Loucy (cell line): ENCODE data around the gene ATP7B.

Source experiments
- H2AFZ ChIP-seq: fragments of 200-600 bp; sonication (generic); 2 replicates; pipeline ENCODE4 v1.6.0; 2016; ENCODE audit warnings: antibody characterized with exemption, mild to moderate bottlenecking, low read length, moderate library complexity
- H3F3A ChIP-seq: fragments of 200-600 bp; 2 replicates; pipeline ENCODE4 v1.6.0; 2016; ENCODE audit warnings: antibody characterized with exemption, low read depth, mild to moderate bottlenecking
- H3K27me3 ChIP-seq: fragments of 200-600 bp; sonication (generic); 2 replicates; pipeline ENCODE4 v1.6.1; 2014; ENCODE audit warnings: low read length, mild to moderate bottlenecking; ENCODE audit not compliant: insufficient read depth, poor library complexity, severe bottlenecking
- H3K36me3 ChIP-seq: fragments of 200-600 bp; sonication (generic); 2 replicates; pipeline ENCODE4 v1.6.1; 2016; ENCODE audit warnings: low read length; ENCODE audit not compliant: insufficient read depth
- H3K4me1 ChIP-seq: fragments of 200-600 bp; sonication (generic); 2 replicates; pipeline ENCODE4 v1.5.1; 2014; ENCODE audit warnings: low read length, mild to moderate bottlenecking; ENCODE audit not compliant: insufficient read depth, poor library complexity, severe bottlenecking
- H3K4me2 ChIP-seq: fragments of 200-600 bp; sonication (generic); 2 replicates; pipeline ENCODE4 v1.6.0; 2014; ENCODE audit warnings: antibody characterized with exemption, low read length, low read depth, mild to moderate bottlenecking; ENCODE audit not compliant: poor library complexity, severe bottlenecking
- H3K4me3 ChIP-seq: fragments of 200-600 bp; sonication (generic); 2 replicates; pipeline ENCODE4 v1.5.1; 2014; ENCODE audit warnings: low read length, mild to moderate bottlenecking, mixed read lengths; ENCODE audit not compliant: poor library complexity, severe bottlenecking
- H3K79me2 ChIP-seq: fragments of 200-600 bp; sonication (generic); 2 replicates; pipeline ENCODE4 v1.6.1; 2014; ENCODE audit warnings: low read length; ENCODE audit not compliant: insufficient read depth
- H3K9ac ChIP-seq: fragments of 200-600 bp; sonication (generic); 2 replicates; pipeline ENCODE4 v1.6.0; 2014; ENCODE audit warnings: mild to moderate bottlenecking, low read depth, low read length, moderate library complexity; ENCODE audit not compliant: poor library complexity, severe bottlenecking
- H3K9me2 ChIP-seq: fragments of 200-600 bp; sonication (generic); replicated peaks from 2 replicates; pipeline ENCODE4 v1.6.1; 2016; ENCODE audit warnings: low read depth, low read length, mixed read lengths
- H3K9me3 ChIP-seq: fragments of 200-600 bp; sonication (generic); 2 replicates; pipeline ENCODE4 v1.6.1; 2014; ENCODE audit warnings: mild to moderate bottlenecking, antibody characterized with exemption, low read length, low read depth; ENCODE audit not compliant: insufficient read depth
- H4K20me1 ChIP-seq: fragments of 200-600 bp; sonication (generic); 2 replicates; pipeline ENCODE4 v1.6.0; 2014; ENCODE audit warnings: antibody characterized with exemption, low read length, mild to moderate bottlenecking; ENCODE audit not compliant: insufficient read depth, poor library complexity, severe bottlenecking
- EZH2phosphoT487 ChIP-seq: fragments of 200-600 bp; IDR thresholded peaks from 2 replicates; pipeline ENCODE4 v1.6.1; 2018; ENCODE audit warnings: antibody characterized with exemption, mild to moderate bottlenecking, moderate library complexity, borderline replicate concordance
- TF ChIP-seq, protein P1 (sequence below): fragments of 200-600 bp; sonication (generic); conservative IDR thresholded peaks from 2 replicates; pipeline ENCODE4 v1.5.1; 2014; ENCODE audit warnings: mild to moderate bottlenecking, antibody characterized with exemption, low read length

The ATP7B gene

DNA sequence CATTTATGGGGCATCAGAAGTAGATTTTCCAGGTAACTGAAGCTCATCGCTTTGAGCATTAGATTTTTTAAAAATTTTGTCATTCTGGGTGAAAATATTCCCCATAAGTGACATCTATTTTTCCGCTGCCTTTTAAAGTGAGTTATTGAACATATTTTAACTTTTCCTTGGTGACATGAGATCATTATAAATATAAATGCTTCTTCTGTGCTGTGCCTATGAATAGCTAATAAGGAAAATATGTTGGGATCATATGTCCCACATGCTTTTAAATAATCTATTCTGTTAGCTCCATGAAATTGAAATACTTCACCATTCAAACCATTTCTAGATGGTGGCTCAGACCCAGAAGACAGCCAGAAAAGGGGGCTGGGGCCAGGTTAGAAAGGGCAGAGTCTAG is 14.1 kb downstream of the ATP7B start:
- no peaks in the 10 kb centered on the region for H3K4me1 ChIP-seq
- no peak for TF ChIP-seq EZH2phosphoT487
- TF ChIP-seq, protein P1, sequence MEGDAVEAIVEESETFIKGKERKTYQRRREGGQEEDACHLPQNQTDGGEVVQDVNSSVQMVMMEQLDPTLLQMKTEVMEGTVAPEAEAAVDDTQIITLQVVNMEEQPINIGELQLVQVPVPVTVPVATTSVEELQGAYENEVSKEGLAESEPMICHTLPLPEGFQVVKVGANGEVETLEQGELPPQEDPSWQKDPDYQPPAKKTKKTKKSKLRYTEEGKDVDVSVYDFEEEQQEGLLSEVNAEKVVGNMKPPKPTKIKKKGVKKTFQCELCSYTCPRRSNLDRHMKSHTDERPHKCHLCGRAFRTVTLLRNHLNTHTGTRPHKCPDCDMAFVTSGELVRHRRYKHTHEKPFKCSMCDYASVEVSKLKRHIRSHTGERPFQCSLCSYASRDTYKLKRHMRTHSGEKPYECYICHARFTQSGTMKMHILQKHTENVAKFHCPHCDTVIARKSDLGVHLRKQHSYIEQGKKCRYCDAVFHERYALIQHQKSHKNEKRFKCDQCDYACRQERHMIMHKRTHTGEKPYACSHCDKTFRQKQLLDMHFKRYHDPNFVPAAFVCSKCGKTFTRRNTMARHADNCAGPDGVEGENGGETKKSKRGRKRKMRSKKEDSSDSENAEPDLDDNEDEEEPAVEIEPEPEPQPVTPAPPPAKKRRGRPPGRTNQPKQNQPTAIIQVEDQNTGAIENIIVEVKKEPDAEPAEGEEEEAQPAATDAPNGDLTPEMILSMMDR: no peak

DNA sequence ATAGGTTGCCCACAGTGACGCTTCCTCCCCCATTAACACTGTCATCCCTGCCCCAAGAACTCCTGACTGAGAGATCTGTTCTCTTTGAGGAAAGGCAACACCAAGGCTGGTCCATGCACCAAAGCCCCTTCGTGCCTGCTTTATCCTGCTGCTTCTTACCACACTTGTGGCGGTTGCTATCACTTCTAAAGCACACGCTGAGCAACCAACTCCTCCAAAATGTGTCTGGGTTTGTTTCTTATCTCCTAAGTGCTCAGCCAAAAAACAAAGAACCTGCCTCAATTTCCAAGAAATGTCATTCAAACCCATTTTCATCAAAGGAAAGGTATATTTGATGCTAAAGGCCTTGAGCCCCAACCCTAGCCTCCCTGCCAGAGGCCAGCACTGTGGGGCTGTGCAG is 14.6 kb downstream of the ATP7B start:
- Histone ChIP-seq H3F3A (no peaks in the 10 kb centered on the region), H4K20me1 (no peaks in the 10 kb centered on the region), H2AFZ (no peak overlapping the region), H3K27me3 (no peaks in the 10 kb centered on the region), H3K9me2 (no peaks in the 10 kb centered on the region), H3K9ac (no peak overlapping the region), H3K4me3 (no peak overlapping the region), H3K9me3 (no peaks in the 10 kb centered on the region), H3K4me1 (no peaks in the 10 kb centered on the region), H3K79me2 (no peaks in the 10 kb centered on the region), H3K36me3 (no peaks in the 10 kb centered on the region), H3K4me2 (no peak overlapping the region)
- no peak for TF ChIP-seq EZH2phosphoT487
- TF ChIP-seq, protein P1: no peak

More for the DNA sequence above, 14.1 kb downstream of the ATP7B start:
- Histone ChIP-seq H2AFZ (no peak overlapping the region), H3K36me3 (no peaks in the 10 kb centered on the region), H3K4me2 (no peak overlapping the region), H3K27me3 (no peaks in the 10 kb centered on the region), H3K9me3 (no peaks in the 10 kb centered on the region), H3K79me2 (no peaks in the 10 kb centered on the region), H3K9me2 (no peaks in the 10 kb centered on the region), H3K9ac (no peak overlapping the region), H4K20me1 (no peaks in the 10 kb centered on the region), H3F3A (no peaks in the 10 kb centered on the region), H3K4me3 (no peak overlapping the region)

DNA sequence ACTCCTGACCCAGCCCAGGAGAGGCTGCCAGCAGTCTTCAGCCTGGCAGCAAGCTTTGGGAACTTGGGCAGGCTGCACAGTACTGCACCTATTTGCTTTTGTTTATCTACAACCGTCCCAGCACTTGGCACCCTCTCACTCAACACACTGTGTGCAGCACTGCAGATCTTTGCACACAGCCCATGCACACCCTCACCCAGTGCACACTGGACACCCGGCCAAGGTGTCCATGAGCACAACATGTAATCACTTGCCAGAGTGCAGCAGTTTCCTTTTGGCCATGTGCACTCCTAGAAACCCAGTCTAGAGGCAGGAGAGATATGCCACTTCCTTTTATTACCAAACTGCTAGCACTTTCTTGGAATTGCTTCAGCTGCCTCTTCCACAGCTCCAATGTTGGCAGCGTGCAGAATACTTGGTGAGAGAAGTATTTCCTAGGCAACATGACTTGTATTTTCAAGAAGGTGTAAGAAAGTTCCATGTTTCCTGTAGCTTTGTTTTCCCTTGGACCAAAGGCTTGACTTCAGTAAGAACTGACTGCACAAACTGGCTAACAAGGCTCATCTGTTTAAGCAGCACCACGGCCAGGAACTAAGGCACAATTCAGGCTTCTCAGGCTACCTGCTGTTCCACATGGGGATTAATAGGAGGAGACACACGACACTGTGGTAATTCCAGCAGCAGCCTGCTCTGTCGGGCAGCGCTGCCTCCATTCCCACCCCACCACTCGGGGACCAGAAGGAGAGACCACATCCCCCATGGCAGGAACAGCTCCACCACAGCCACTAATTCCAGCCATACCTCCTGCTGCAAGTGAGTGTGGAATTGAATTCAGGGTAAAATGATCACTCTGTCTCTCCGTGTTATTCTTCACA is 15.3 kb downstream of the ATP7B start:
- H3F3A ChIP-seq: no peaks in the 10 kb centered on the region
- no peaks in the 10 kb centered on the region for H3K27me3 ChIP-seq
- no peak overlapping the region for H3K4me2 ChIP-seq
- H4K20me1 ChIP-seq: no peaks in the 10 kb centered on the region
- no peak overlapping the region; the same call in 1 of the 2 replicates for H2AFZ ChIP-seq
- no peaks in the 10 kb centered on the region for H3K9me3 ChIP-seq
- H3K36me3 ChIP-seq: no peaks in the 10 kb centered on the region
- H3K4me3 ChIP-seq: no peak overlapping the region
- no peaks in the 10 kb centered on the region for H3K79me2 ChIP-seq
- no peak overlapping the region for H3K9ac ChIP-seq
- TF ChIP-seq EZH2phosphoT487: no peak
- TF ChIP-seq, protein P1: no peak
- H3K9me2 ChIP-seq: no peaks in the 10 kb centered on the region
- no peaks in the 10 kb centered on the region for H3K4me1 ChIP-seq
